Measurements from ENCODE around the gene NSMCE1. TPM values are rescaled to one million over a fixed set of nuclear protein-coding genes. Genes with fewer than 3 reads are reported as not detected.

Gene NSMCE1
- total and polyA plus RNA-seq, 2 of the 4 experiments (the other 2 are of a cell fraction), result 47.5 to 120 TPM

- H2BK20ac ChIP-seq (ENCODE audit: low read depth, low read length), result peak overlapping the region; percentile 68
- peak overlapping the region; percentile 70 for H2AK9ac ChIP-seq (replicated peaks; ENCODE audit: low read depth, low read length, poor library complexity)
- H2BK120ac ChIP-seq (ENCODE audit: low read depth, low read length), result peak overlapping the region; percentile 86
- no peak overlapping the region for H3K4me2 ChIP-seq (ENCODE audit: low read depth, low read length)
- H3K4ac ChIP-seq (ENCODE audit: low read depth, low read length), result peak overlapping the region; percentile 87
- WGBS, 2 experiments (ENCODE audit: extremely low coverage in 2 of 2, insufficient read length in 1 of 2), result 50% methylated on average over 4 of the region's 4 CpGs; no CpG with 5 or more reads in 1 of the 2 experiments
- no peak overlapping the region for H2AFZ ChIP-seq (replicated peaks; ENCODE audit: low read length, poor library complexity)
- DNase-seq, result no peak
- CTCF ChIA-PET, result interaction anchor here (0.6 to 2.2 kb wide), 17 partner anchors 8 to 139 kb away, joined by 3 to 24 read pairs (median 4); no protein-coding TSS in a partner anchor
- H3K18ac ChIP-seq (ENCODE audit: low read depth, low read length), result peak overlapping the region; percentile 16; the same call in 1 of the 2 replicates
- peaks cover 26% of the 10 kb centered on the region for H3K36me3 ChIP-seq (ENCODE audit: control insufficient read depth, insufficient read depth, low read length)
- H3K27me3 ChIP-seq (ENCODE audit: control insufficient read depth, insufficient read depth, low read length), result no peaks in the 10 kb centered on the region
- H4K8ac ChIP-seq (ENCODE audit: low read depth in 2 of 2, low read length in 2 of 2), result peak overlapping the region; percentile 47 to 58; a peak in 3 of 4 replicates
- dilution Hi-C loops (cut with HindIII; ENCODE audit: low sequenced_read_pairs, unreplicated experiment) (no loop called here), intact Hi-C loops (cut with micrococcal nuclease) (loop anchor here (1.0 to 2.0 kb wide), 5 partner anchors 78 to 223 kb away; no protein-coding TSS in a partner anchor), in situ Hi-C loops (cut with MboI; ENCODE audit: low sequenced_read_pairs) (loop anchor here (5.0 kb wide), 2 partner anchors 138 to 218 kb away; no protein-coding TSS in a partner anchor)
- peak overlapping the region; percentile 38; the same call in 1 of the 2 replicates for H2AK5ac ChIP-seq (ENCODE audit: low read depth, low read length)
- peak overlapping the region; percentile 49 for H3K27ac ChIP-seq (ENCODE audit: insufficient read depth, low read length)
- peak overlapping the region; percentile 42 for H2BK15ac ChIP-seq (ENCODE audit: low read depth, low read length)
- no peaks in the 10 kb centered on the region for H4K20me1 ChIP-seq (ENCODE audit: insufficient read depth, low read length)
- BruUV-seq (replicated peaks), result no TSS peak
- peak overlapping the region; percentile 42 for H2BK5ac ChIP-seq (ENCODE audit: low read depth, low read length, poor library complexity, severe bottlenecking)
- no peak overlapping the region for H3K56ac ChIP-seq (ENCODE audit: extremely low read depth, insufficient read depth, low read length)
- peak overlapping the region; percentile 22; the same call in 1 of the 2 replicates for H3K9ac ChIP-seq (ENCODE audit: low read depth, low read length)
- H3K9me1 ChIP-seq (ENCODE audit: insufficient read depth, low read length), result peaks cover 15% of the 10 kb centered on the region
- H3K9me3 ChIP-seq (ENCODE audit: control insufficient read depth, insufficient read depth, low read length), result no peaks in the 10 kb centered on the region
- peak overlapping the region; percentile 91 for H4K91ac ChIP-seq (ENCODE audit: insufficient read depth, low read depth, low read length)
- H3K4me1 ChIP-seq (ENCODE audit: control insufficient read depth, insufficient read depth, low read length), result peaks cover 17% of the 10 kb centered on the region
- peak overlapping the region; percentile 52 for H4K5ac ChIP-seq (ENCODE audit: low read depth, low read length)
- H3K79me1 ChIP-seq (ENCODE audit: low read depth in 1 of 2, low read length in 2 of 2), result peaks cover 5 to 45% of the 10 kb centered on the region in 2 experiments; a peak in 3 of 4 replicates
- TF ChIP-seq CHD1 (IDR thresholded peaks at IDR 0.05; ENCODE audit: low read depth, low read length) (no peak), MAFK (IDR thresholded peaks at IDR 0.05; ENCODE audit: low read depth, low read length) (no peak), MXI1 (IDR thresholded peaks at IDR 0.05; ENCODE audit: borderline replicate concordance, low read depth, low read length) (no peak), POLR2A (IDR thresholded peaks at IDR 0.05; ENCODE audit: low read depth, low read length) (no peak), SMC3 (IDR thresholded peaks at IDR 0.05; ENCODE audit: low read depth, low read length) (no peak), NFE2L2 (IDR thresholded peaks at IDR 0.05; ENCODE audit: low read depth, low read length) (no peak), RAD21 (IDR thresholded peaks at IDR 0.05; ENCODE audit: low read length) (no peak), RCOR1 (IDR thresholded peaks at IDR 0.05; ENCODE audit: insufficient replicate concordance, low read length) (no peak), CEBPB (IDR thresholded peaks at IDR 0.05; ENCODE audit: low read depth, low read length) (no peak), MAZ (IDR thresholded peaks at IDR 0.05; ENCODE audit: borderline replicate concordance, low read depth, low read length) (no peak), BHLHE40 (IDR thresholded peaks at IDR 0.05; ENCODE audit: low read depth, low read length) (no peak), FOS (IDR thresholded peaks at IDR 0.05; ENCODE audit: low read depth, low read length) (no peak), RFX5 (IDR thresholded peaks at IDR 0.05; ENCODE audit: low read depth, low read length) (no peak)
- TF ChIP-seq, protein P1, sequence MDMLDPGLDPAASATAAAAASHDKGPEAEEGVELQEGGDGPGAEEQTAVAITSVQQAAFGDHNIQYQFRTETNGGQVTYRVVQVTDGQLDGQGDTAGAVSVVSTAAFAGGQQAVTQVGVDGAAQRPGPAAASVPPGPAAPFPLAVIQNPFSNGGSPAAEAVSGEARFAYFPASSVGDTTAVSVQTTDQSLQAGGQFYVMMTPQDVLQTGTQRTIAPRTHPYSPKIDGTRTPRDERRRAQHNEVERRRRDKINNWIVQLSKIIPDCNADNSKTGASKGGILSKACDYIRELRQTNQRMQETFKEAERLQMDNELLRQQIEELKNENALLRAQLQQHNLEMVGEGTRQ (IDR thresholded peaks at IDR 0.05; ENCODE audit: low read depth, low read length), result no peak
- TF ChIP-seq, protein P2, sequence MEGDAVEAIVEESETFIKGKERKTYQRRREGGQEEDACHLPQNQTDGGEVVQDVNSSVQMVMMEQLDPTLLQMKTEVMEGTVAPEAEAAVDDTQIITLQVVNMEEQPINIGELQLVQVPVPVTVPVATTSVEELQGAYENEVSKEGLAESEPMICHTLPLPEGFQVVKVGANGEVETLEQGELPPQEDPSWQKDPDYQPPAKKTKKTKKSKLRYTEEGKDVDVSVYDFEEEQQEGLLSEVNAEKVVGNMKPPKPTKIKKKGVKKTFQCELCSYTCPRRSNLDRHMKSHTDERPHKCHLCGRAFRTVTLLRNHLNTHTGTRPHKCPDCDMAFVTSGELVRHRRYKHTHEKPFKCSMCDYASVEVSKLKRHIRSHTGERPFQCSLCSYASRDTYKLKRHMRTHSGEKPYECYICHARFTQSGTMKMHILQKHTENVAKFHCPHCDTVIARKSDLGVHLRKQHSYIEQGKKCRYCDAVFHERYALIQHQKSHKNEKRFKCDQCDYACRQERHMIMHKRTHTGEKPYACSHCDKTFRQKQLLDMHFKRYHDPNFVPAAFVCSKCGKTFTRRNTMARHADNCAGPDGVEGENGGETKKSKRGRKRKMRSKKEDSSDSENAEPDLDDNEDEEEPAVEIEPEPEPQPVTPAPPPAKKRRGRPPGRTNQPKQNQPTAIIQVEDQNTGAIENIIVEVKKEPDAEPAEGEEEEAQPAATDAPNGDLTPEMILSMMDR (conservative IDR thresholded peaks at IDR 0.05; ENCODE audit: low read depth, low read length), result no peak
- TF ChIP-seq, protein P3, sequence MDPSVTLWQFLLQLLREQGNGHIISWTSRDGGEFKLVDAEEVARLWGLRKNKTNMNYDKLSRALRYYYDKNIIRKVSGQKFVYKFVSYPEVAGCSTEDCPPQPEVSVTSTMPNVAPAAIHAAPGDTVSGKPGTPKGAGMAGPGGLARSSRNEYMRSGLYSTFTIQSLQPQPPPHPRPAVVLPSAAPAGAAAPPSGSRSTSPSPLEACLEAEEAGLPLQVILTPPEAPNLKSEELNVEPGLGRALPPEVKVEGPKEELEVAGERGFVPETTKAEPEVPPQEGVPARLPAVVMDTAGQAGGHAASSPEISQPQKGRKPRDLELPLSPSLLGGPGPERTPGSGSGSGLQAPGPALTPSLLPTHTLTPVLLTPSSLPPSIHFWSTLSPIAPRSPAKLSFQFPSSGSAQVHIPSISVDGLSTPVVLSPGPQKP (IDR thresholded peaks at IDR 0.05; ENCODE audit: borderline replicate concordance, low read depth, low read length), result no peak
- ATAC-seq (ENCODE audit: low read depth), result 0 out of 2 replicates have a peak, but pooled peaks have one; percentile 4
- H3K23ac ChIP-seq (ENCODE audit: low read depth, low read length), result no peak overlapping the region
- H3K4me3 ChIP-seq (ENCODE audit: insufficient read depth, low read depth, low read length), result no peak overlapping the region
- H3K14ac ChIP-seq (replicated peaks; ENCODE audit: low read depth, low read length), result peak overlapping the region; percentile 51
- POLR2A ChIA-PET (ENCODE audit: unreplicated experiment), result interaction anchor here (1.5 kb wide), 1 partner anchor 8 kb away, joined by 3 read pairs; no protein-coding TSS in a partner anchor
These were observed 34.0 kb downstream of the NSMCE1 start for GRCh38 chr16:27234603-27235002.
